HG02938 (cell line): ENCODE data around the gene RNASE4.
"Not testable (repeated sequence)": the region's sequence is repeated elsewhere in the genome, so short reads cannot be mapped to it uniquely, and the experiment has no call there.

Experiments
- ATAC-seq: cut with Tn5 transposase; IDR thresholded peaks from one replicate; pipeline ENCODE4 v1.9.1; 2021; ENCODE audit warnings: mild to moderate bottlenecking, moderate library complexity; ENCODE audit not compliant: unreplicated experiment

The RNASE4 gene

GRCh38 chr14:20734430-20734806 lies 50.1 kb downstream of the RNASE4 start:
- ATAC-seq: no peak

GRCh38 chr14:20738292-20738691 lies 53.9 kb downstream of the RNASE4 start:
- not testable (repeated sequence) for ATAC-seq

- no peak for ATAC-seq
These were observed 57.8 kb downstream of the RNASE4 start for GRCh38 chr14:20742132-20742531.

- ATAC-seq: no peak
These were observed 59.2 kb downstream of the RNASE4 start for GRCh38 chr14:20743556-20743955.

- no peak for ATAC-seq
These were observed 61.4 kb downstream of the RNASE4 start, which contains the start of gene EDDM3A for GRCh38 chr14:20745571-20746358. TSS of gene EDDM3A (plus strand) at chr14:20745887. CDS start at chr14:20747581, 1,694 bp downstream.

- no peak for ATAC-seq
These were observed 62.2 kb downstream of the RNASE4 start for GRCh38 chr14:20746566-20746965.

- no peak for ATAC-seq
These were observed 64.1 kb downstream of the RNASE4 start for GRCh38 chr14:20748439-20748838.

GRCh38 chr14:20750194-20750593 lies 65.8 kb downstream of the RNASE4 start:
- no peak for ATAC-seq
